Lower leg skin (tissue), 4 donors: ENCODE data around the gene ENDOD1. TPM values are rescaled to one million over a fixed set of nuclear protein-coding genes. Genes with fewer than 3 reads are reported as not detected.

Source experiments
- DNase-seq, 2 donors: peaks; one replicate each; pipeline ENCODE4 v3.0.0-alpha.2; 2019; ENCODE audit warnings: low spot score in 2 of 2
- H3K4me3 ChIP-seq: fragments of 200-600 bp; sonication (generic); 2 replicates; pipeline ENCODE4 v1.5.1; 2017; ENCODE audit warnings: mild to moderate bottlenecking, low read depth; ENCODE audit not compliant: poor library complexity, severe bottlenecking
- CTCF ChIP-seq, 3 donors: fragments of 450-650 bp; IDR thresholded peaks; one replicate each; pipeline ENCODE4 v1.5.1; 2016; ENCODE audit warnings: antibody characterized with exemption in 3 of 3, mild to moderate bottlenecking in 3 of 3, moderate library complexity in 2 of 3
- POLR2A ChIP-seq, 2 donors: fragments of 450-650 bp; IDR thresholded peaks; one replicate each; pipeline ENCODE4 v1.6.1; 2016 to 2017; ENCODE audit warnings: antibody characterized with exemption in 2 of 2, mild to moderate bottlenecking in 1 of 2, moderate library complexity in 1 of 2
- WGBS, 2 donors: methylation state at CpG; one replicate each; pipeline ENCODE4 v1.1.5; 2018; 5-methylcytosine and 5-hydroxymethylcytosine counted together
- intact Hi-C: fragments of 100-400 bp; cut with DNase I; formaldehyde crosslinking; loops from one replicate; pipeline ENCODE4 v1.15.0; 2023; ENCODE audit warnings: low total_unique reads
- total RNA-seq, 4 donors: library from RNA; depleted of rRNA; stranded (reverse); fragments of >200 nt; gene quantifications; one replicate each; pipeline ENCODE4 v1.1.0, GENCODE V29; 2016

Gene ENDOD1
- total RNA-seq, 4 donors from 2014 or later = 57.6 to 113 (median 87.2) TPM

DNA sequence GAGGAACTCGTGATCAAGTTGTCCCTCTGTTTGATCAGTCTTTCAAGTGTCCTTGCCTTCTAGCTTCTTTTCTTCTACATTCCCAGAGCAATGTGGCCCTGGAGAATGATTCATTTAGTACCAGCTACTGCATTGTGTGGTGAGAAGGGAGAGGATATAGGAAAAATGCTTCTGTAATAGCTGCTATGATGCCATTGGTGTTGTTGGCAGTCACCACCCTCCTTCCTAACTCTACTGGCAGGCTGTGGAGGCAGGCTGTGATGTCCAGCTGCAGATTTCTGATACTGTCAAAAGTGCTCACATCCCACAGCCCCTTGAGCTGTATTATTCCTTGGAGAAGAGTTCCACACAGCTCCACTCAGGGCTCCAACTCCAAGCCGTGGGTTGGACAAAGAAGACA, 52.8 kb downstream of the ENDOD1 start:
- no peak overlapping the region for H3K4me3 ChIP-seq
- no peak for DNase-seq
- TF ChIP-seq POLR2A (IDR thresholded peaks at IDR 0.05) = no peak
- TF ChIP-seq CTCF (IDR thresholded peaks at IDR 0.05) = no peak
- 71 to 88% methylated on average over 2 of the region's 2 CpGs for WGBS, 2 donors
- intact Hi-C loops = no loop called here

DNA sequence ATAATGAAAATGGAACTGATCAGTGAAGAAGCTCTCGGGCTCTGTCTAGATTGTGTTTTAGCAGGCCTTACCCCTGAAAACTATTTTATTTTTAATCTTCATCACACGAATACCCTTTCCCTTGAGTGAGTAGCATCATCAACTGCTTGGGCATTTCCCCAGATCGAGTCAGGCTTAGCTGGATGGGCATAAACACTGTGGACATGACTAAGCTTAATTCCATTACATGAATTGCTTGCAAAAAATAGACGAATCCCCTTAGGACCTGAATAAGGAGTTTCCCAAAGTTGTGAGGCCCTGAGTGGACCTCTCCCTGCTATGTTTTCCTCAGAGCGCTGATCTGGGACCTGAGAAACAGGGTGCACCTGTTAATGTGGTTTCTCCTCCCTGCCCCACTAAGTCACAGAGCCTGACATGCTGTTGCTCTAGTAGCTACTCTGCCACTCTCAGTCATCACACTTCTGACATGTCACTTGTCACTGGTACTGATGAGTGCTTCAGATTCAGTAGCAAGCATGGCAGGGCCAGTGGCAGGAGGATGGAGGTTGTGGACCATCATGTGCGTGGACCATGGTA, 53.5 kb downstream of the ENDOD1 start:
- no peak overlapping the region for H3K4me3 ChIP-seq
- 84 to 87% methylated on average over 6 of the region's 6 CpGs for WGBS, 2 donors
- intact Hi-C loops = no loop called here
- DNase-seq = no peak
- TF ChIP-seq CTCF (IDR thresholded peaks at IDR 0.05) (no peak), POLR2A (IDR thresholded peaks at IDR 0.05) (no peak)

DNA sequence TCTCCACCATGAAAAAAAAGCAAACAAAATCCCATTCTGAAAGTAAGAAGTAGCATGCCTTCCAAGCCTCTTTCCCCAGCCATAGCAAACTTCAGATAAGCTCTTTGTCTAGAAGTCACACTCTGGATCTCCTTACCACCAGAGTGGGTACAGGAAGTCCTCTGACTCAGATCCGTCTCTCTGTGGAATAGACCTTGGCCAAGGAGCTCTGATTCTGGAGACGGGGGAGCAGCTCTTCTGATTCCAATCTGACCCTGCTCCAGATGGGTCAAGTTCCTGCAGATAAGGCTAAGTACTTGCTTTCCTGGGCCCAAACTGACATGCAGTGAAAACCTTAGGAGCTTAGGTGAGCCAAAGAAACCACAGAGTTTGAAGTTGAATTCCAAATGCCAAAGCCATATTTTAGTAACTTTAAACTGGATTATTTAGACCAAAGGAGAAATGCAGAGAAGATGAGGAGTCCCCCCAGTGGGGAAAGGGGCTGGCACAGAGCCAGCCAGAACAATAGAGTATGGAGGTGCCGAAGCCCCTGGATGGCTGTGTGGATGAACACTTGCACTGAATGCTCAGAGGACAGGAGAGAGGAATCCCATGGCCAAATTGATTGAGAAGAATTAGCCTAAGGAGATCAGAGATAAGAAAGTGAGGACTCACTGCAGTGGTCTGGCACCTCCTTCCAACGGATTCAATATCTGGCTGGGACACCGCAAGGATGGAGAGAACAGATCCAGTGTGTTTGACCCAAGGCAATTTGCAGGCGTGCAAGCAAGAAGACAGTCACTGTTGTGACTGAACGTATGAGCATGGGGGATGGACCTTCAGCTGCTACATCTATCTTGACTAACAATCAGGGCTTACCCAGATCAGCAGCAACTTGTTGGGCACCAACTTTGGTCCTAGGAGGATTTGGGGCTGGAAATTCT, 54.9 kb downstream of the ENDOD1 start:
- H3K4me3 ChIP-seq = no peak overlapping the region
- intact Hi-C loops = no loop called here
- DNase-seq = no peak
- WGBS, 2 donors = 77 to 82% methylated on average over 7 of the region's 7 CpGs
- TF ChIP-seq CTCF (IDR thresholded peaks at IDR 0.05) = no peak
- no peak for TF ChIP-seq POLR2A (IDR thresholded peaks at IDR 0.05)

GRCh38 chr11:95145430-95146060, 55.9 kb downstream of the ENDOD1 start:
- TF ChIP-seq POLR2A (IDR thresholded peaks at IDR 0.05) = no peak
- no peak for TF ChIP-seq CTCF (IDR thresholded peaks at IDR 0.05)
- 69 to 72% methylated on average over 4 of the region's 4 CpGs for WGBS, 2 donors
- H3K4me3 ChIP-seq = no peak overlapping the region
- DNase-seq = no peak
- intact Hi-C loops = no loop called here

DNA sequence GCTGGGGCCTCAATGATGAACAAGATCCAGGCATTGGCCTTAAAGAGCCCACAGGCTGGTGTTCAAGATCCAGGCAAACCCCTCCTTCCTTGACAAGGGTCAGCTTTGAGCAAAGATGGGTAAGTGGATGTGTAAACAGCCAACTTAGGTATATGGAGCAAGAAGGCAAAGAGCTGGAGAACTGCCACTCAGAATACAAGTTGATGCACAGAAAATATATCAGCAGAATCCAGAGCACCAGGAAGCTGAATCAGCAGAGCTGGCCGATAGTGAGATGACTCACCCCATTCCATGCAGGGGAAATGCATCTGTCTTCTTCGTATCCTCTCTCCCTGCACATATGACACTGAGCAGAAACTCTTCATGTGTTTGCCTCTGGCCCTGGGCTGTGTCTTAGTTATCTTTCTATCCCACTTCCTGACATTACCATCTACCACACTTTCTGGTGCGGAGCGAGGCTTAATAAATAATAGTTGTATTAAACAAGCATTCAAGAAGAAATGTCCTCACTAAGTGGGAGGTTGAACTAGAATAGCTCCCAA, 57.8 kb downstream of the ENDOD1 start:
- DNase-seq = peak in 1 of 2 donors; percentile 52
- TF ChIP-seq POLR2A (IDR thresholded peaks at IDR 0.05) (no peak), CTCF (IDR thresholded peaks at IDR 0.05) (no peak)
- H3K4me3 ChIP-seq = no peak overlapping the region
- intact Hi-C loops = no loop called here
- 6 to 7% methylated on average over 4 of the region's 4 CpGs for WGBS, 2 donors
